ENCODE results near the gene SERPINB6.
"Not testable (repeated sequence)": the region's sequence is repeated elsewhere in the genome, so short reads cannot be mapped to it uniquely, and the experiment has no call there.

The SERPINB6 gene

DNA sequence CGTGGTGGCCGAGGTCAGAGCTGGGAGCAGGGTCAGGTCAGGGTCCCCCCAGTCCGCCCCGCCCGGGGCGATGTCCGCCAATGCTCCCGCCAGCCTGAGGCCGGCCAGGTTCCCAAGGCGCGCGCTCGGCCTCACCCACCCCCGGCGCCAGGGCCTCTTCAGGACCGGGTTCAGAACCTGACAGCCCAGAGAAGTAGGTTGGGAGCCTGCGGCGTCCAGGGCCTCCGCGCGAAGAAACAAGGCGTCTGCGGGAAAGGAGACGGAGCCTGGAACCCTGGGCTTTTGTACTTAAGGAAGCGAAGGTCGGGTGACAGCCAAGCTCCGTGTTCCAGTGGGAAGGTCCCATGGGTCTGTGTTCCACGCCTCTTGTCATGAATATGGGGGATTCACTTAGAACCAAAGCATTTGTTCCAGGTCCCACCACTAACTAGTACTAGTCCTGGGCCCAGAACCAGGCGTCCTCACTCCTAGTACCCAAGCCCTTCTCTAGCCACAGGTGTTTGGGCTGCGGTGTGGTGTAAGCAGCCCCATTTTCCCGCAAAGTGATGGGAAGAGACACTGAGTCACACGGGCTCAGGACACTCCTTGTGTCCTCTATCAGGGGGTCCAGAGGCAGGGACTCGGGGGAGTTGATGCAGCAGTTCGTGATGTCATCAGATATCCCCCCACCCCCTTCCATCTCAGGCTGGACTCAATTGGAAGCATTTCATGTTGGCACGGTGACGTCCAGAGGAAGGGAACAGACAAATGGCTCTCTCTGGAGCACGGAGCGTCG lies 67.8 kb downstream of the SERPINB6 start:
- not testable (repeated sequence) for DNase-seq

GRCh38 chr6:2901645-2902502 lies 69.5 kb downstream of the SERPINB6 start:
- DNase-seq: not testable (repeated sequence)

- DNase-seq: no peak
These were observed 70.3 kb downstream of the SERPINB6 start for GRCh38 chr6:2900821-2901644.

GRCh38 chr6:2900221-2900807 lies 71.1 kb downstream of the SERPINB6 start:
- DNase-seq: no peak

DNA sequence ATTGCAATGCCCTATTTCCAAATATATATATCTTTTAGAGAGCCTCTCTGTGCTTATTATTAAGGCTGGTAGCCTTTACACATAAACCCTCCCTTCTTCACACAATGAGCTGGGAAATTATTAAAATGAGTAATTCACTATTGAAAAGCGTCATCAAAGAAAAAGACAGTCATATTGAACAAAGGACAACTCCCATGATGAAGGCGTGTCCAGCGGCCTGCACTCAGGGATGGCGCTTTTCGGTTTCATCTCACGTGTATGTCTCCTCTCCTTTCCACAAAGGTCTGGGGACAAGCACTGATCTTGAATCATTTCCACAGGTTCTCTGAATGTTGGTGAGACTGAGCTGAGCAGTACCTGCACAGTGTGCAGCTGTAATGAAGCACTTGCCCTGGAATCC lies 71.8 kb downstream of the SERPINB6 start:
- DNase-seq: no peak

All from DMS79 (cell line).